HG02840 (cell line): Measurements from ENCODE around the gene C1QTNF4.

ENCODE experiments used
- ATAC-seq: cut with Tn5 transposase; IDR thresholded peaks from one replicate; pipeline ENCODE4 v1.9.1; 2021; ENCODE audit warnings: mild to moderate bottlenecking, moderate library complexity, moderate number of reproducible peaks; ENCODE audit not compliant: unreplicated experiment, low FRiP score

C1QTNF4 gene

GRCh38 chr11:47595029-47595428 is 818 bp upstream of the C1QTNF4 start:
- no peak for ATAC-seq

GRCh38 chr11:47593492-47593933 is 698 bp downstream of the C1QTNF4 start:
- ATAC-seq: no peak

- ATAC-seq: no peak
Measured at GRCh38 chr11:47592970-47593369, 1.2 kb downstream of the C1QTNF4 start.

GRCh38 chr11:47592251-47592650 is 2.0 kb downstream of the C1QTNF4 start:
- ATAC-seq: no peak

GRCh38 chr11:47591764-47592163 is 2.4 kb downstream of the C1QTNF4 start:
- ATAC-seq: no peak

- ATAC-seq: no peak
Measured at GRCh38 chr11:47589977-47590861, 4.0 kb downstream of the C1QTNF4 start.

- ATAC-seq: no peak
Measured at GRCh38 chr11:47589584-47589976, 4.6 kb downstream of the C1QTNF4 start.

GRCh38 chr11:47589118-47589517 is 5.1 kb downstream of the C1QTNF4 start:
- ATAC-seq: no peak

GRCh38 chr11:47587723-47588326 is 6.4 kb downstream of the C1QTNF4 start:
- no peak for ATAC-seq

- ATAC-seq: no peak
Measured at GRCh38 chr11:47587039-47587716, 7.0 kb downstream of the C1QTNF4 start.

GRCh38 chr11:47586098-47586855 is 7.9 kb downstream of the C1QTNF4 start, which contains the start of gene FAM180B:
Gene FAM180B (plus strand): TSS chr11:47586678. CDS start chr11:47586769, 91 bp downstream.
- no peak for ATAC-seq

- no peak for ATAC-seq
Measured at GRCh38 chr11:47583844-47584243, 10.4 kb downstream of the C1QTNF4 start.

- ATAC-seq: peak; percentile 91
Measured at GRCh38 chr11:47578524-47579494, 15.4 kb downstream of the C1QTNF4 start, which contains the start of the genes KBTBD4 and NDUFS3. Gene KBTBD4 (minus strand): TSS chr11:47578970. CDS start chr11:47578951, 19 bp downstream. Gene NDUFS3 (plus strand): TSS chr11:47579074. CDS start chr11:47579092, 18 bp downstream.

- no peak for ATAC-seq
Measured at GRCh38 chr11:47577460-47578041, 16.7 kb downstream of the C1QTNF4 start.

- no peak for ATAC-seq
Measured at GRCh38 chr11:47573321-47573720, 20.9 kb downstream of the C1QTNF4 start.

GRCh38 chr11:47572715-47573255 is 21.4 kb downstream of the C1QTNF4 start:
- ATAC-seq: no peak

GRCh38 chr11:47571895-47572294 is 22.3 kb downstream of the C1QTNF4 start:
- no peak for ATAC-seq

GRCh38 chr11:47571357-47571729 is 22.9 kb downstream of the C1QTNF4 start:
- ATAC-seq: no peak
